Mucosa of descending colon (tissue), 3 donors: Measurements from ENCODE around the gene DLGAP1. TPM values are rescaled to one million over a fixed set of nuclear protein-coding genes. Genes with fewer than 3 reads are reported as not detected.

Experiments used
- ATAC-seq: fragments of 200-7000 bp; cut with Tn5 transposase; one replicate; pipeline ENCODE4 v1.9.1; 2020; ENCODE audit warnings: mild to moderate bottlenecking, moderate library complexity
- DNase-seq, 3 donors: peaks; one replicate each; pipeline ENCODE4 v3.0.0-alpha.2; 2020
- H3K36me3 ChIP-seq: fragments of 200-600 bp; one replicate; pipeline ENCODE4 v1.8.0; 2021; ENCODE audit warnings: low read depth, mild to moderate bottlenecking
- H3K4me1 ChIP-seq: fragments of 200-600 bp; one replicate; pipeline ENCODE4 v1.8.0; 2021; ENCODE audit warnings: low read depth, mild to moderate bottlenecking
- H3K4me3 ChIP-seq: fragments of 200-600 bp; one replicate; pipeline ENCODE4 v1.8.0; 2021; ENCODE audit warnings: mild to moderate bottlenecking
- H3K9me3 ChIP-seq: fragments of 200-600 bp; one replicate; pipeline ENCODE4 v1.8.0; 2021; ENCODE audit warnings: mild to moderate bottlenecking
- CTCF ChIP-seq: fragments of 200-600 bp; IDR thresholded peaks from one replicate; pipeline ENCODE4 v1.8.0; 2022; ENCODE audit warnings: antibody characterized with exemption, mild to moderate bottlenecking
- intact Hi-C, 2 donors: fragments of 100-400 bp; cut with DNase I in 1 of 2; cut with micrococcal nuclease in 1 of 2; formaldehyde crosslinking; loops; one replicate each; pipeline versions ENCODE4 v1.11.0 to v1.11.1; 2022; cut with DNase I, micrococcal nuclease
- total RNA-seq, 3 donors: library from RNA; stranded (reverse); fragmentation: NEBNext Ultra II Directional in 2 of 3; extraction: Animal tissue kit (Norgen Biotek cat#: 25700) in 2 of 3; gene quantifications; one replicate each; pipeline versions ENCODE4 v1.2.1 to v1.2.4, GENCODE V29; 2021 to 2023
- donor health status: DM: no; HTN: no; CAD: no; lungs with moderate emphysema.
- donor health status: DM: no; HTN: no; CAD: no.
- donor health status: DM: no; HTN: yes; CAD: no.

DLGAP1 gene
- total RNA-seq, 3 donors from 2014 or later, result 0.46 to 6.8 (median 4.1) TPM

GRCh38 chr18:3596324-3596636 lies 858.8 kb downstream of the DLGAP1 start:
- Histone ChIP-seq H3K4me3 (no peak overlapping the region), H3K4me1 (peaks cover 43% of the 10 kb centered on the region), H3K36me3 (no peaks in the 10 kb centered on the region), H3K9me3 (no peaks in the 10 kb centered on the region)
- TF ChIP-seq CTCF, result no peak
- intact Hi-C loops, result loop anchor here (5.0 to 10.0 kb wide), 4 partner anchors 69 to 331 kb away; partner anchors contain the start of genes MYL12B (in 1 of the 2) and TGIF1 (in 1 of the 2)
- DNase-seq (no peak), ATAC-seq (no peak)

GRCh38 chr18:3595369-3596273 lies 859.5 kb downstream of the DLGAP1 start:
- intact Hi-C loops, result loop anchor here (5.0 to 10.0 kb wide), 4 partner anchors 69 to 331 kb away; partner anchors contain the start of genes MYL12B (in 1 of the 2) and TGIF1 (in 1 of the 2)
- H3K4me3 ChIP-seq, result no peak overlapping the region
- ATAC-seq (peak; percentile 51), DNase-seq (peak in 1 of 3 donors; percentile 58)
- no peaks in the 10 kb centered on the region for H3K9me3 ChIP-seq
- H3K4me1 ChIP-seq, result peaks cover 43% of the 10 kb centered on the region
- TF ChIP-seq CTCF, result no peak
- no peaks in the 10 kb centered on the region for H3K36me3 ChIP-seq

GRCh38 chr18:3594760-3595368 lies 860.2 kb downstream of the DLGAP1 start:
- DNase-seq (peak in 2 of 3 donors; percentile 59 to 60), ATAC-seq (peak; percentile 5)
- intact Hi-C loops, result loop anchor here (5.0 to 10.0 kb wide), 5 partner anchors 70 to 330 kb away; partner anchors contain the start of genes MYL12B (in 1 of the 2) and TGIF1 (in 1 of the 2)
- peaks cover 43% of the 10 kb centered on the region for H3K4me1 ChIP-seq
- no peaks in the 10 kb centered on the region for H3K36me3 ChIP-seq
- TF ChIP-seq CTCF, result no peak
- no peaks in the 10 kb centered on the region for H3K9me3 ChIP-seq
- no peak overlapping the region for H3K4me3 ChIP-seq

DNA sequence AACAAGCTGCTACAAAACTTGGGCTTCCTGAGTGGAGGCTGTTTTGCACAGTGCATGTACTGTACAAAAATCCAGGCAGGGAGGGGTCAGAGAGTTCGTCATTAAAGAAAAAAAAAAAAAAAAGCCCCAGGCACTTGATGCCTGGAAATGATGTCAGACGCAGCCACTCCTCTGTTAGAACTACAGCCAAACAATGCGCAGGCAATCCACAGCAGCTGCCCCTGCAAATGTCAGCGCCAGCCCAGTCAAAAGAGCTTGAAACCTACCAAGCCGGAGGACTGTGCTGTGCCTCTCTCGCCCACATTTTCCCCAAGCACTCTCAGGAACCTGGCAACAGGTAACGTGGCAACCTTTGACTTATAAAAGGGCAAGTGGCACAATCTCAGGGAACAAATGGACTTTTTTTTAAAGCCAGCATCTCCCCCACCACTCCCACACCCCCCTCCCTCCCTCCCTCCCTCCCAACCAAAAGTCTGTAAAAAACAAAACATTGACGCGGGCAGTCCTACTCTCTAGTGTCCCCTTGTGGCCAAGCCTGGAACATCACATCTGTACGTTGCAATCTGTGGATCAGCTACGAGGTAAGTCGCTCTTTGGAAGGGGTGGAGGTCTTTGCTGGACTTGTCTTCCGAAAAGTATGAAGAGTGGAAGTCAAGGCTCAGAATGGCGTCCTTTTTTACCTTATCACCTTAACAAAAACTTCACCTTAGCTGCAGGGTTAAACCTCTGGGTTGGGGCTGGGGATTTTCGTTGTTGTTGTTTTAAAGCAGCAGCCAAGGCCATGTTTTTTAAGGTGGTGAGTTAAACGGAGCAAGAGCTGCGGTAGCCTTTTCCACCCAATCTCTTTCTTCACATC lies 861.0 kb downstream of the DLGAP1 start:
- Histone ChIP-seq H3K4me1 (peaks cover 43% of the 10 kb centered on the region), H3K36me3 (no peaks in the 10 kb centered on the region), H3K9me3 (no peaks in the 10 kb centered on the region), H3K4me3 (no peak overlapping the region)
- intact Hi-C loops, result loop anchor here (5.0 to 10.0 kb wide), 3 partner anchors 71 to 329 kb away; partner anchors contain the start of gene MYL12B (in 1 of the 2)
- DNase-seq (peak; percentile 84 to 97 (median 85)), ATAC-seq (peak; percentile 79)
- TF ChIP-seq CTCF, result peak; percentile 91

GRCh38 chr18:3593381-3593903 lies 861.7 kb downstream of the DLGAP1 start:
- intact Hi-C loops, result loop anchor here (5.0 to 10.0 kb wide), 3 partner anchors 71 to 329 kb away; partner anchors contain the start of gene MYL12B (in 1 of the 2)
- H3K4me3 ChIP-seq, result no peak overlapping the region
- peak; percentile 2 for ATAC-seq
- DNase-seq, result no peak
- H3K9me3 ChIP-seq, result no peaks in the 10 kb centered on the region
- no peaks in the 10 kb centered on the region for H3K36me3 ChIP-seq
- peaks cover 43% of the 10 kb centered on the region for H3K4me1 ChIP-seq
- TF ChIP-seq CTCF, result no peak
